ENCODE results near the gene S100A5.
"Not testable (repeated sequence)": the region's sequence is repeated elsewhere in the genome, so short reads cannot be mapped to it uniquely, and the experiment has no call there.

Gene S100A5

GRCh38 chr1:153520818-153521476, 19.8 kb downstream of the S100A5 start:
- TF ChIP-seq, protein P1, sequence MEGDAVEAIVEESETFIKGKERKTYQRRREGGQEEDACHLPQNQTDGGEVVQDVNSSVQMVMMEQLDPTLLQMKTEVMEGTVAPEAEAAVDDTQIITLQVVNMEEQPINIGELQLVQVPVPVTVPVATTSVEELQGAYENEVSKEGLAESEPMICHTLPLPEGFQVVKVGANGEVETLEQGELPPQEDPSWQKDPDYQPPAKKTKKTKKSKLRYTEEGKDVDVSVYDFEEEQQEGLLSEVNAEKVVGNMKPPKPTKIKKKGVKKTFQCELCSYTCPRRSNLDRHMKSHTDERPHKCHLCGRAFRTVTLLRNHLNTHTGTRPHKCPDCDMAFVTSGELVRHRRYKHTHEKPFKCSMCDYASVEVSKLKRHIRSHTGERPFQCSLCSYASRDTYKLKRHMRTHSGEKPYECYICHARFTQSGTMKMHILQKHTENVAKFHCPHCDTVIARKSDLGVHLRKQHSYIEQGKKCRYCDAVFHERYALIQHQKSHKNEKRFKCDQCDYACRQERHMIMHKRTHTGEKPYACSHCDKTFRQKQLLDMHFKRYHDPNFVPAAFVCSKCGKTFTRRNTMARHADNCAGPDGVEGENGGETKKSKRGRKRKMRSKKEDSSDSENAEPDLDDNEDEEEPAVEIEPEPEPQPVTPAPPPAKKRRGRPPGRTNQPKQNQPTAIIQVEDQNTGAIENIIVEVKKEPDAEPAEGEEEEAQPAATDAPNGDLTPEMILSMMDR (conservative IDR thresholded peaks at IDR 0.05) = no peak
- H3K27ac ChIP-seq = no peak overlapping the region

GRCh38 chr1:153520137-153520691, 20.5 kb downstream of the S100A5 start:
- not testable (repeated sequence) for H3K27ac ChIP-seq

DNA sequence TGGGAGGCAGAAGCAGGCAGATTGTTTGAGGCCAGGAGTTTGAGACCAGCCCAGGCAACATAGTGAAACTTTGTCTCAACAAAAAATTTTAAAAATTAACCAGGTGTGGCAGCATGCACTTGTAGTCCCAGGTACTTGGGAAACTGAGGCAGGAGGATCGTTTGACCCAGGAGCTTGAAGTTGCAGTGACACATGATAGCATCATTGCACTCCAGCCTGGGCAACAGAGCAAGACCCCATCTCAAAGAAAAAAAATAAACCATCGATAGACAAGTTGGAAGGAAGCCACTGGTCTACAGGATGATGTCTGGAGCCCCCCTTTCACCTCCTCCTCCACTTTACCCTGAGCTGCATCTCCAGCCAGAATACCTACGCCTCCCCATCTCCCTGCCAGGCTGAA, 21.5 kb downstream of the S100A5 start:
- H3K27ac ChIP-seq = no peak overlapping the region
- TF ChIP-seq, protein P1 (conservative IDR thresholded peaks at IDR 0.05) = no peak

GRCh38 chr1:153515504-153516394, 25.0 kb downstream of the S100A5 start:
- TF ChIP-seq, protein P1 (conservative IDR thresholded peaks at IDR 0.05) = no peak
- no peak overlapping the region for H3K27ac ChIP-seq

- no peak overlapping the region for H3K27ac ChIP-seq
- TF ChIP-seq, protein P1 (conservative IDR thresholded peaks at IDR 0.05) = no peak
These were observed 27.1 kb downstream of the S100A5 start for GRCh38 chr1:153513666-153514065.

DNA sequence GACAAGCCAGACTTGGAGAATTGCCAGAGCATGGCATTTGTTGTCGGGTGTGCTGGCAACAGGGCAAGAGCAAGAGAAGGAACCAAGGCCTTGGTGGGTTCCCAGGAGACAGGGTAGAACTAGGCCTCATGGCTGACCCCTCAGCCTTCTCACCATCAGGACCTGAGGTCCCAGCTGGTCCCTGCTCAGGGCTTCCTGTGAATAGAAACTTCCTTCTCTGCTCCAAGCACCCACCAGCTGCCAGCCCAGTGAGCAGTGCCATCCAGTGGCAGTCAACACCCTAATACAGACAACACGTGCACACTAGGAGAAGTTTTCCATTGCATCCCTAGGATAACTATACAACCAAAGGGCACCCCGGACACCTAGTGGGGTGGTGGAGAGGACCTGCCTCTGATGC, 27.7 kb downstream of the S100A5 start:
- TF ChIP-seq, protein P1 (conservative IDR thresholded peaks at IDR 0.05) = peak; percentile 30; the same call in 1 of the 2 replicates
- H3K27ac ChIP-seq = no peak overlapping the region

DNA sequence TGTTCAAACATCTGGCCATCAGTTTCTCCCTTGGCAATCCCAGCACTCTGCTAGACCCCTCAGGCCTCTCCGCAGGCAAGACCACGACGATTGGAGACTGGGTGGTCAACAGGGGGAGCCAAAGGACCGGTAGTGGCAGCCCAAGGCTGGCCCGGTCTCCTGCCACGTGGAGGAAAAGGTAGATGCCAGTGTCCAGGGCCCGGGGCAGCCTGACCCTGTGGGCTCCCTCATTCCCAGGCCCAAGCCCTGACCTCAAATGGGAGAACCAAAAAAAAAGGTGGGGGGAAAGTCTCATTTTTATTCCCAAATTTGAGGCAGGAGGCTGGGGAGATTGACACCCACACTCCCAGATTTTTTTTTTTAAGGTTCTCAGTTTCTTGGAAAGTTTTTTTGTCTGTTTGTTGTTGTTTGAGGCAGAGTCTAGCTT, 29.7 kb downstream of the S100A5 start:
- TF ChIP-seq, protein P1 (conservative IDR thresholded peaks at IDR 0.05) = peak; percentile 97
- no peak overlapping the region for H3K27ac ChIP-seq
